ENCODE data around the gene ZNF354C.

GRCh38 chr5:179023528-179024189 lies 36.5 kb upstream of the ZNF354C start, which contains the start of gene ZNF879:
- TF ChIP-seq ZNF274 (IDR thresholded peaks at IDR 0.05; ENCODE audit: low read depth, low read length) (no peak), POLR2A (IDR thresholded peaks at IDR 0.05; ENCODE audit: borderline replicate concordance, extremely low read depth, insufficient read depth, insufficient read length) (no peak), REST (IDR thresholded peaks at IDR 0.05; ENCODE audit: low read depth) (no peak), EZH2 (IDR thresholded peaks at IDR 0.05) (no peak), JUND (IDR thresholded peaks at IDR 0.05) (no peak), EZH2phosphoT487 (IDR thresholded peaks at IDR 0.05; ENCODE audit: borderline replicate concordance) (no peak)
- TF ChIP-seq, protein P1, sequence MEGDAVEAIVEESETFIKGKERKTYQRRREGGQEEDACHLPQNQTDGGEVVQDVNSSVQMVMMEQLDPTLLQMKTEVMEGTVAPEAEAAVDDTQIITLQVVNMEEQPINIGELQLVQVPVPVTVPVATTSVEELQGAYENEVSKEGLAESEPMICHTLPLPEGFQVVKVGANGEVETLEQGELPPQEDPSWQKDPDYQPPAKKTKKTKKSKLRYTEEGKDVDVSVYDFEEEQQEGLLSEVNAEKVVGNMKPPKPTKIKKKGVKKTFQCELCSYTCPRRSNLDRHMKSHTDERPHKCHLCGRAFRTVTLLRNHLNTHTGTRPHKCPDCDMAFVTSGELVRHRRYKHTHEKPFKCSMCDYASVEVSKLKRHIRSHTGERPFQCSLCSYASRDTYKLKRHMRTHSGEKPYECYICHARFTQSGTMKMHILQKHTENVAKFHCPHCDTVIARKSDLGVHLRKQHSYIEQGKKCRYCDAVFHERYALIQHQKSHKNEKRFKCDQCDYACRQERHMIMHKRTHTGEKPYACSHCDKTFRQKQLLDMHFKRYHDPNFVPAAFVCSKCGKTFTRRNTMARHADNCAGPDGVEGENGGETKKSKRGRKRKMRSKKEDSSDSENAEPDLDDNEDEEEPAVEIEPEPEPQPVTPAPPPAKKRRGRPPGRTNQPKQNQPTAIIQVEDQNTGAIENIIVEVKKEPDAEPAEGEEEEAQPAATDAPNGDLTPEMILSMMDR (IDR thresholded peaks at IDR 0.05 in 2 of 3, conservative IDR thresholded peaks at IDR 0.05 in 1 of 3; ENCODE audit: borderline replicate concordance in 1 of 3, insufficient read depth in 1 of 3, low read depth in 2 of 3, low read length in 2 of 3) = no peak
